Renal cortical epithelial cell (primary cell): ENCODE measurements around the gene ST7. TPM values are rescaled to one million over a fixed set of nuclear protein-coding genes. Genes with fewer than 3 reads are reported as not detected.
A peak's percentile ranks its signal among the peaks of the same experiment; 100 is the strongest.
"Not testable (repeated sequence)": the region's sequence is repeated elsewhere in the genome, so short reads cannot be mapped to it uniquely, and the experiment has no call there.

ENCODE experiments used
- DNase-seq: peaks from one replicate; pipeline ENCODE4 v3.0.0-alpha.2; 2011; ENCODE audit warnings: low read depth
- total RNA-seq: library from RNA; depleted of rRNA; stranded (reverse); fragments of >200 nt; gene quantifications from 2 replicates; pipeline ENCODE4 v1.2.3, GENCODE V29; 2014

ST7 gene
- total RNA-seq, 1 donor from 2014 or later: 20.7 TPM

DNA sequence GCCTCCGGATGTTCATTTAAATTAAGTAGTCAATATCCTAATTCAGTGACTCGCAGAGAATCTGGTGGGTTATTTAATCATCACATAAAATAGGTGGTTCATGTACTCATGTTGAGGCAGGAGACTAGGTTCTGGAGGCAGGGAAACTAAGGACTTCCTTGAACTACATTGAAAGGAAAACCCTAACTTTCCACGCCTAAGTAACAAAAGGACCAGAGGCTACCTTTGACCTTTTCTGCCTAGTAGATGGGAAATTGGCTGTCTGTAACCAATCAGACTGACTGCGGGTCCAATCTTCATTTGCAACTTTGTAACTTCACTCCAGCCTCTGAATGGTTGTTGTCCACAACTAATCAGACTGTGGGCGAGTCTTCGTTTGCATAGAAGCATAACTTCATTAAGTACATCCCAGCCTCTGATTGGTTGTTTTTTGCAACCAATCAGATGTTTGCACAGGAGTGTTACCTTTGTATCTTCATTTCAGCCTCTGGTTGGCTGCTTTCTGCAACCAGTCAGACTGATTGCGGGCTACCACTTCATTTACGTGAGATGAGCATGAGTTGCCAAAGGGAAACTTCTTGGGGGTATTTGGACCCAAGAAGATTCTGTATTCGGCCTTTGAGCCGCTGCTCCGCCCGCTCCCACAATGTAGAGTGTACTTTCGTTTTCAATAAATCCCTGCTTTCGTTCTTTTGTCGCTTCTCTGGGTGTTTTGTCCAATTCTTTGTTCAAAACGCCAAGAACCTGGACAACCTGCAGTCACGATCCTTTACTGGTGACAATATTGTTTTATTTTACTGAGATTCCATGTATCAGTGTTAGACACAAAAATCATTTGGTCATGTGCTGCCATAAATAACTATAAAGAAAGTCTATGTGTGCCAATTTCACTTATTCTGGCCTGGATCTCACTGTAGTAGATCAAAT lies 1.7 kb upstream of the ST7 start:
- no peak for DNase-seq

DNA sequence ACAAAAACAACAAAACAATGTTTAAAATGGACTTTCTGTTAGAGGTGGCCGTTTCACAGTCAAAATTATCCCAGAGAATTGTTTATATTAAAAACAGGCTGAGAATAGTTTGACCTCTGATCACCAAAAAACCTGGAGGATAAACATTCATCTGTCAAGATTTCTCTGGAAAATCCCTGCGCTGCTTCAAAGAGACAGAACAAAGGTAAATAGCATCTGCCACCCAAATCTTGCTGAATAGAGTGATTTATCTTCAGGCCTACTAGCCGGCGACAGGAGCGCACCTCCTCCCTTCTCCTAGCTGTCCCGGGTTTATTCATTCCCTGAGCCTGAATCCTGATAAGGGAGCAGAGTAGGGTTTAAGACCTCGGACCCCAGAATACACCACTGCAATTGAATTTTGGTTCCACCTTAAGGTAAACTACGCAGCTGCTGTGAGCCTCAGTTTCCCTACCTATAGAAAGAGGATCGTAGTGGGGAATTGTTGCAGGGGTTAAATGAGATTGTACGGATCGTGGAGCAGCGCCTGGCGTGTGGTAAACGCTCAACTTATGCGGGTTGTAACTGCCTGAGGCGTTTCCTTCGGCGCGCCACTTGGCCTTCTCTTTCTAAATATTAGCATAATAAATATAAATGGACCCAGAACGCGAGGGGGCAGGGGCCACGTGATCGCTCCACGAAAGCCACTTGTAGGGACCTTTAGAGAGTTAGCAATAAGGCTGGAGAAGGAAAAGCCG lies 498 bp upstream of the ST7 start:
- DNase-seq: no peak

DNA sequence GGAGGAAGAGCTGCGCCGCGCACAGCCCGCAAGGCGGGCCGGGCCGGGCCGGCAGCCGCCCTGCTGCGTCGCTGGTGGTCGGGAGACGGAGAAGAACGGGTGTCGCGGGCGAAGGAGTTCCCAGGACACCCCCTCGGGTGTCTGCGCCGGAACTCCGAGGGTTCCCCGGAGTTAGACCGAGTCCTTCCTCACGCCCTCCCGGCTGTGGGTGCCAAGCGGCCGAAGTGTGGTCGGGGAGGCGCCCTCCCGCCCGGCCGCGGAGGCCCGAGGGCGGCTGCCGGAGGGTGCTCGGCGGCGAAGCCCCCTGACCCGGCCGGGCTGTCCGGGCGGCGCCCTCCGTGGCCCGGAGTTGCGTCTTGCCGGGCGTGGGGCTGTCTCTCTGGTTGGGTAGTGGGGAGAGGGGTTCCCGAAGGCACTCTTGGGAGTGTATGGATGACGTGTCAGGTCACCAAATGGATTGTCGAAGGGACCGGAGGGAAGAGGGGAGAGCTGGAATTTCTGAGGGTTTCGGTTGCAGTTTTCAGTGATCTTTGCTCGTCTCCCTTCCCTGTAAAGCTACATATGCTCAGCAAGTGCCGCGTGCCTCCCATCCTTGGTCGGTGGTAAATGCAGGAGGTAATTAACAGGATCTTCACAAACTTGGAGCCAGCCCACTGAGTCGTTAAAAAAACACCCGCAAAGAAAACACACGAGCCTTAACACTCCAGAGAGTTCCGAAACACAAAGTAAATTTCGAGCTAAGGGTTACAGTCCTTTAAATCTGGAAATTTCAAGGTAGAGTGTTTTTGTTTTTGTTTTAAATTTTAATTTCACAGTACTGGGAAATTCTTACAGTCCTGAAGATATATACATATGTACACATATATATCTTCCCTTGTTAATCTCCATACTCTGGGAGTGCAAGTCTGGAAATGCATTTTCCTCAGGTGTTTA lies 871 bp downstream of the ST7 start:
- peak; percentile 82 for DNase-seq

DNA sequence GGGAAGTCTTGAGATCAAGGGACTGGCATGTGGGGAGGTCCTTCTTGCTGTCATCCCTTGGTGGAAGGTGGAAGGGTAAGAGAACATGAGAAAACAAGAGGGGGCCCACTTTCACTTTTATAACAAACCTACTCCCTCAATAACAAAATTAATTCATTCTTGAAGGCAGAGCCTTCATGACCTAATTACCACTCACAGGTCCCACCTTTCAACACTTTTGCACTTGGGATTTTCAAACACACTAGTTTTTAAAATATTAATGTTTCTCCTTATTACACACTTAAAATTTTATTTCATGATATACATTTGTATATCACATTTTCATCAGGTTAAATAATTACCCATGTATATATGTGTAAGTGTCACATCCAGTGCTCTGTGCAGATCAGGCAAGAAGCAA lies 2.0 kb downstream of the ST7 start:
- no peak for DNase-seq

DNA sequence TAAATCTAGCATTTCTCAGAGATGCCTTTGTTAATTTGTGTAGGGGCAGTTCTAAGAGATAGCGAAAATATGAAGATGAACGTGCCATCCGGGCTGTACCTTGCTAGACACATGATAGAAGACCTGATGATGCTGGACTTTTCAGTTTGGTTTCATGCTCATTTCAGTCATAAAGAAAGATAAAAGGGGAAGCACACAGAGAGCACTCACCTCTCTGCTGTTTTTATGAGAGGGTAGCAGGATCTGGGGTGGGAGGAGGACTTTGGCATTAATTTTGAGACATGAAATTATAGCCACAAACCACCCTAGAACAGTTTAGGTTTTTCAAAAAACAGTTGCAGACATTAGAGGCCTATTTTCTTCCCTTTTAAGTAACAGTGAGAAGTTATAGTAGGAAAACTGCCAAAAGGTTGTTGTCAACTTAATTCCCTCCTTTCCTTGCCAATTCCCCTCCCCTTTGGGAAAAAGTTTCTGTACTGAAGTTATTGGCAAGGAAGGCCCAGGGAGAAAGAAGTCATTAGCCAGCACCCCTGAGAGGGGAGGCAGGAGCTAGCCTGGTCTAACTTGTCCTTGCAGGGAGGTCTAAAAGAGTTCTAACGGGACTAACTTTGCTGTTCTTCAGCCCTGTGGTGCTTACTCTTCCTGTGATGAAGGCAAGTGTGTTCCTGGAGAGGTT lies 2.6 kb downstream of the ST7 start:
- DNase-seq: no peak

DNA sequence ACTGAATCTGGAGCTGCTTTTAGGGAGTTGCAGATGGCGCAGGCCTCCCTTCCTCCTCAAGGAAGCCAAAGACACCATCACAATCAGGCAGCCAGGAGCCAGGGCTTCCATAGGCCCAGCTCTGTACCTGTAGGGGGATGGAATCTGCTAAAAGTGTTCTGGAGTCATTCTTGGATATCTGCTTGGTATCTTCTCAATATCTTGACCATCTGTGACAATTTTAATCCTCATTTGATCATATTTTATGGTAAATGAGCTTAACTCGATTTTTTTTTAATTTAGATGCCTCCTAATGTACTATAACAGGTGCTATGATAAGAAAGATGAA lies 3.1 kb downstream of the ST7 start:
- DNase-seq: no peak

DNA sequence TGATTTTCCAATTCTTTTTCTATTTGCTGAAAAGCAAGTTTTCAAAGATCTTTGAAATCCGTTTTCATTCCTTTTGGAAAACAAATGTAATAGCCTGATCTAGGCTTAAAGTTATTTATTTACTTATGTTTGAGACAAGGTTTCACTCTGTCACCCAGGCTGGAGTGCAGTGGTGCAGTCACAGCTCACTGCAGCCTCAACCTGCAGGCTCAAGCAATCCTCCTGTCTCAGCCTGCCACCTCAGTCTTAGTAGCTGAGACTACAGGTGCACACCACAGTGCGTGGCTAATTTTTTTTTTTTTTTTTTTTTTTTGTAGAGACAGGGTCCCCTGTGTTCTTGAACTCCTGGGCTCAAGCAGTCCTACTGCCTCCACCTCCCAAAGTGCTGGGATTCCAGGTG lies 4.6 kb downstream of the ST7 start:
- peak; percentile 52 for DNase-seq

DNA sequence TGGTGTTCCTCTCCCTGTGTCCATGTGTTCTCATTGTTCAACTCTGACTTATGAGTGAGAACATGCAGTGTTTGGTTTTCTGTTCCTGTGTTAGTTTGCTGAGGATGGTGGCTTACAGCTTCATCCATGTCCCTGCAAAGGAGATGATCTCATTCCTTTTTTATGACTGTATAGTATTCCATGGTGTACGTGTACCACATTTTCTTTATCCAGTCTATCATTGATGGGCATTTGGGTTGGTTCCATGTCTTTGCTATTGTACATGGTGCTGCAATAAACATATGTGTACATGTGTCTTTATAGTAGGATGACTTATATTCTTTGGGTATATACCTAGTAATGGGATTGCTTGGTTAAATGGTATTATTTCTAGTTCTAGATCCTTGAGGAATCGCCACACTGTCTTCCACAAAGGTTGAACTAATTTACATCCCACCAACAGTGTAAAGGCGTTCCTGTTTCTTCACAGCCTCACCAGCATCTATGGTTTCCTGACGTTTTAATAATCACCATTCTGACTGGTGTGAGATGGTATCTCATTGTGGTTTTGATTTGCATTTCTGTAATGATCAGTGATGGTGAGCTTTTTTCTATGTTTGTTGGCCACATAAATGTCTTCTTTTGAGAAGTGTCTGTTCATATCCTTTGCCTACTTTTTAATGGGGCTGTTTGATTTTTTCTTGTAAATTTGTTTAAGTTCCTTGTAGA lies 8.8 kb downstream of the ST7 start:
- DNase-seq: not testable (repeated sequence)

DNA sequence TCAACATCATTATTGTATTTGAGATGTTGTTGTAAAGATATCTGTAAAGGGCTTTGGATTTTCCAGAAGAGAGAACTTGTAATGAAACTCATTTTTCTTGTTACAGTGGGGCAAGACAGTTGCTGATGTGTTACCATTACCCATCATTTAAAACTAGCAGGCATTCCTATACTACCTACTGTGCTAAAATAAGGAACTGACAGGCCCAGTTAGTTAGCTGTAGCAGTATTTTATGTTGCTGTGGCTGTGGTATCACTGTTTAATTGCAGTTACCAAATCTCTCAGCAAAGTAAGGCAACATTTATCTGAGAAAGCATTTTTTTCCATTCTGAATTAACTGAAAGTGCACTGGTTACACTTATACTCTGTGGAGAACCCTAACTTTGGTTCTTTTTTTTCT lies 9.9 kb downstream of the ST7 start:
- no peak for DNase-seq

DNA sequence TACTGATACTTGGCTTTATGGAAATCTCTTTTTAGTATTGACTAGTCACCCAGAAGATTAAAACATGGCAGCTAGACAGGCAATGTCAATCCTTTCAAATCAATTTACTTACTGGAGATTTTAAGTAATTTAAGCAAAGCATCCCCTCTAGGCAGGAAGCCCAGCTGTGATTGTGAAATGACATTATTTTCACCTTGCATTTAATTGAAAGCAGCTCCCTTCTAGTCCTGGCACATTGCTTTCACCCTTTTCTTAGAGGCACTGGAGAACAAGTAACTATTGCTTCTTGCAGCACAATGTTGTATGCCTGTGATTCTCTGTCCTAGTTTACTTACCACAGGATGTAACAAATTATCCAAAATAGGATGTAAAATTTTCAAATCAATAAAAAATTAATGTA lies 13.3 kb downstream of the ST7 start:
- DNase-seq: no peak

DNA sequence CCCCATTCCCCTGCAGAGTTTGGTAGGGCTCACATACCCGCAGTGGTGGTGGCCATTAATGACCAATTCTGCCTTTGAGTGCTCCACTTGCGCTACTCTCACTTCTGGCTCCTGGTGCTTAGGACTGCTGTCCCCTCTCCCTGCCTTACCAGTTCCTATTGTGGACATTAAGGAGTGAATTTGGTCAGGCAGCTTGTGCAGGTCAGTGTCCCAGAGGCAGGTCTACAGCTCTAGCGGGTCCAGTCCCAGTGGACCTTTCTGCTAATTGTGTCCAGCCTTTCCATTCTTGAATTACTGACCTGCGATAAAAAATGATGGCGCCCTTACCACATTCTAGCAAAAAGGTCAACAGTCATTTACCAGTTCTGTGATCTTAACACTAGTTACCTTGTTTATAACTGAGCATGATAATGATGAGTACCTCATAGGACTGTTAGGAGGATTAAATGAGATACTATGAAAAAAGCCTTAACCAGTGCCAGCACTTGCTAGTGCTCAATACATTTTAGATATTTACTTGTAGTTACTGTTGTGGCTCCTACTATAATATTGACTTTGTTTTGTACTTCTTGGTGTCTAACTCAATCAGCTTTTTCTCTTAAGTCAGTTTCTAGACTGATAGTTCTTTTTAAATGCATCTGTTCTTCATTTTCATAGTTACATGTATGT lies 14.1 kb downstream of the ST7 start:
- no peak for DNase-seq

DNA sequence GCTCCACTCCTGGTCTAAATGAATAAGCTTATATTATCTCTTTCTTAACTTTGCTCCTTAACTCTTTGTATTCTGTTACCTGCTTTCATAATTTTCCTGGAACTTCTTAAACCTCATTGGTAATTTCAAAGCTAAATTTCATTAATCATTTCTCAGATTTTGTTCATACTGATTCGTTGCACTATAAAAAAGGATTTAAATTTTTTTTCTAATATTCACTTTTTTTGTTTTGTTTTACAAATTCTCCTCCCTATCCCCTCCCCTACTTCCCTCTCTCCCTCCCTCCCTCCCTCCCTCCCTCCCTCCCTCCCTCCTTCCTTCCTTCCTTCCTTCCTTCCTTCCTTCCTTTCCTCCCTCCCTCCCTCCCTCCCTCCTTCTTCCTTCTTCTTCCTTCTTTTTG lies 14.7 kb downstream of the ST7 start:
- no peak for DNase-seq

DNA sequence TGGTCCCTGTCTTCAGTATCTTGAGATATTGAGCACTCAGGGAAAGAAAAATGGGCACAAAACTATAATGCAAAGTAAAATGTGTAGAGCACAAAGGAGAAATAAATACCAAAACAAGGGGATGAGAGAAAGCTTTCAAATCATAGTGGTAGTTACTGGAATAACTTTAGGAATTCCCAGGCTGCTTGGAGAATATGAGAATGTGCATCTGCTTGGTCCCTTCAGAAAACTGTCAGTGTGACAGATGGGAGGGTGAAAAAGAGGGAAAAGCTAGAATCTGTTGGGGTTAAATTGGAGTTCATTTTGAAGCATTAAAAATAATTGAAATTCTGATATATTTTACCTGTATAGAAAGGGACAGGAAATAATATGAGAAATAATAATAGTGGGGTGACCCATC lies 15.3 kb downstream of the ST7 start:
- DNase-seq: no peak

DNA sequence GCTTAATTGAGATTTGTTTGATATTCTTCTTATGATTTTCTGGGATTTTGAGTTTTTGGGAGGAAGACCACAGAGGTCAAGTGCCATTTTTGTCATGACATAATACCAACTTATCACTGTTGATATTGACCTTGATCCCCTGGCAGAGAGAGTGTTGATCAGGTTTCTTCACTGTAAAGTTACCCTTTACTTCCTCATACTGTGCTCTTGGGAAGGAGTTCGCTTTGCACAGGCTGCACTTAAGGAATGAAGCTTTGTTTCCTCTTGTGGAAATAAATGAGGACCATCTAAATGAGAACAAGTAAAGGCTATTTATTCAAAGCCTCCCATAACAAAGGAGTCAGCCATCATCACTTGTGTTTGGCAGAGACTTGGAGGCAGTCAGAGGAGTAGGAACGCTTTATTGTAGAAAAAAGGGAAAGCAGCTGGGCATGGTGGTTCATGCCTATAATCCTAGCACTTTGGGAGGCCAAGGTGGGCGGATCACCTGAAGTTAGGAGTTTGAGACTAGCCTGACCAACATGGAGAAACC lies 16.1 kb downstream of the ST7 start:
- peak; percentile 23 for DNase-seq

DNA sequence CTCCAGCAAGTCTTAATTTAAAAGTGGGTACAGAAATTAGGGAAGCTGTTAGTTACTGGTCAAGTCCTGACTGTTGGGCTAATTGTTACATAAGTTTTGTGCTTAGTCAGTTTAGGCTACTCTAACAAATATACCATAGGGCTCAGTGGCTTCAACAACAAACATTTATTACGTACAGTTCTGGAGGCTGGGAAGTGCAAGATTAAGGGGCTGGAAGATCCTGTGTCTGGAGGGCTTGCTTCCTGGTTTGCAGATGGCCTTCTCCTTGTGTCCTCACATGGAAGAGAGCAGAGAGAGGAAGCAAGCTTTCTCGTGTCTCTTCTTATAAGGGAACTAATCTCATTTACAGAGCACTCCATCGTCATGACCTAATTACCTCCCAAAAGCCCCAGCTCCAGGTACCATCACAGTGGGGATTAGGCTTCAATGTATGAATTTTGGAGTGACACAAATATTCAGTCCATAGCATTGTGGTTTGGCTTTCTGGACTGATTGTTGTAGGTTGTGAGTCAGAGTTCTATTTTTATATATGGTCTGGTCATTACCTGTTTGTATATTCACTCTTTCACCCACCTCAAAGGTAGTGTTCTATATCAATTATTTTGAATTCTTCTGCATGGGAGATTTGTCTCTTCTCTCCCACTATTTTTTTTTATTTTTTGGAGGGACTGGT lies 17.1 kb downstream of the ST7 start:
- DNase-seq: no peak

DNA sequence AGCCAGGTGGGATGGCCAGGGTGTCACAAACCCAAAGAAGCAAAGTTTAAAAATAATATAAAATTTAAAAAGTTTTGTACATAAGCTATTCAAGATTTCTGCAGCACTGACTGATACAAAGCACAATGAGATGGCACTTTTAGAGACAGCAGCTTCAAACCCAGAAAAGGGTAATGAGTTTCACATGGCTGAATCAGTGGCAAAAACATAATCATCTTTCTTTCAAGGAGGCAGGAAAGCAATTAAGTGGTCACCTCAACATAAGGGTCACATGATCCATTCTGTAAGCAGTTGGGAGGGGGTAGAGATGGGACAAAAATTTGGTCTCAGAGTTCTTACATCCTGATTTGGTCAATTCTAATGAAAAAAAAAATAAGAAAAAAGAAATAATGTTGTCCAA lies 17.9 kb downstream of the ST7 start:
- DNase-seq: not testable (repeated sequence)

DNA sequence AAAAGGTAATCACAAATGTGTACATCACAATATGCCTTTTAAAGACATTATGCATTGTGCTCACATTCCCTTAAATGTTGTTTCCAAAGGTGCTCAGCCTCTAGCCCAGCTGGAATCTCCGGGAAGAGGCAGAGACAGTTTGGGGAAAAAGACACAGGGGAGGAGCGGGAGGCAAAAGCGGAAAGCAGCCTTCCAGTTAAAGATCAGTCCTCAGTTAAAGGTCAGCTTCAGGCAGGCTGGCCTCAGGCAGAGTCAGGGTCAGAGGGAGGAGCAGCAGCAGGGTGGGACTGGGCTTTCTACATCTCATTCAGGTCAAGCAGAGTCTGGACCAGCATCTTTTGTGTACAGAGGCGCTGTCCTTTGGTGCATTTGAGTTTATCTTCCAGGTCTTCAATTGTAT lies 18.6 kb downstream of the ST7 start:
- no peak for DNase-seq

DNA sequence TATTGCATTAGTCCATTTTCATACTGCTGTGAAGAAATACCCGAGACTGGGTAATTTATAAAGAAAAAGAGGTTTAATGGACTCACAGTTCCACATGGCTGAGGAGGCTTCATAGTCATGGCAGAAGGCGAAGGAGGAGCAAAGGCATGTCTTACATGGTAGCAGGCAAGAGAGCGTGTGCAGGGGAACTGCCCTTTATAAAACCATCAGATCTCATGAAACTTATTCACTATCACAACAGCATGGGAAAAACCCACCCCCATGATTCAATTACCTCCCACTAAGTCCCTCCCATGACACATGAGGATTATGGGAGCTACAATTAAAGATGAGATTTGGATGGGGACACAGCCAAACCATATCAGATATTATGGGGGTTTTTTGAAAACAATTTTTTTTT lies 21.7 kb downstream of the ST7 start:
- DNase-seq: not testable (repeated sequence)

DNA sequence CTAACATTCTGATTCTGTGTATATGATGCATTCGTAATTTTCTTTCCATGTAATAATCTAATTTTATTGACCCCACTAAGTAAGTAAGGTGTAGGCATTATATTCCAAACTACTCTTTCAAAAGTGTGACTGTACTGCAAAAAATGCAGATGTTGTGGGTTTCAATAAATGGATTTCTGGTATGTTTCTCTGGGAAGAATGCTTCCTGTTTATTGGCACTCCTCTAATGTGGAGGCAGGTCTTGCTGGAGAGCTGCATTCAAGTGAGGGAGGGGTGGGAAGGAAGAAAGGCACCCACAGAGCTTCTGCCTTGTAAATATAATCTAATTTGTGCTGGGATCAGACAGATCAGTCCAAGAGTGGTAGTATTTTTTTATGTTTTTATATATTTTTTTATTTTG lies 23.9 kb downstream of the ST7 start:
- DNase-seq: peak; percentile 53

DNA sequence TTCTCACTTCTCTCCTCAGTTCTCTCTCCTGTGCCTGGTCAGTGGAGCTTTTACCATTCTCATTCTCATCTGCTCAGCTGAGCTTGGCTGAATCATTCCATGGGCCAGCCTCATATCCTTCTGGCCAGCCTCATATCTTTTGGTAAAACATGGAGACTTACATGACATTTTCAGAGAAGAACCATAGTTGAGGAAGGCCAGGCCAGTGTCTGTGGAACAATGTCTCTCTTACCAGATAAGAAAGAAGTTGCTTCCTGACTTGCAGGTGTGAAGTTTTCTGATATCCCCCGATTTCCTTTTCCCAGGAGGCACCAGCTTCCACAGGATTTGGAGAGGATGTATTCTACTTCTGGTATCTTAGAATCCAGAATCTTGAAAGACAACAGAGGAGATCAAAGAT lies 24.7 kb downstream of the ST7 start:
- no peak for DNase-seq
